Activated gamma-delta T cell (primary cell): ENCODE data around the gene MORN1.
"Not testable (repeated sequence)": the region's sequence is repeated elsewhere in the genome, so short reads cannot be mapped to it uniquely, and the experiment has no call there.

Source experiments
- DNase-seq: peaks from one replicate; lab custom pipeline; 2025; lab: John Stamatoyannopoulos, UW

MORN1 gene

DNA sequence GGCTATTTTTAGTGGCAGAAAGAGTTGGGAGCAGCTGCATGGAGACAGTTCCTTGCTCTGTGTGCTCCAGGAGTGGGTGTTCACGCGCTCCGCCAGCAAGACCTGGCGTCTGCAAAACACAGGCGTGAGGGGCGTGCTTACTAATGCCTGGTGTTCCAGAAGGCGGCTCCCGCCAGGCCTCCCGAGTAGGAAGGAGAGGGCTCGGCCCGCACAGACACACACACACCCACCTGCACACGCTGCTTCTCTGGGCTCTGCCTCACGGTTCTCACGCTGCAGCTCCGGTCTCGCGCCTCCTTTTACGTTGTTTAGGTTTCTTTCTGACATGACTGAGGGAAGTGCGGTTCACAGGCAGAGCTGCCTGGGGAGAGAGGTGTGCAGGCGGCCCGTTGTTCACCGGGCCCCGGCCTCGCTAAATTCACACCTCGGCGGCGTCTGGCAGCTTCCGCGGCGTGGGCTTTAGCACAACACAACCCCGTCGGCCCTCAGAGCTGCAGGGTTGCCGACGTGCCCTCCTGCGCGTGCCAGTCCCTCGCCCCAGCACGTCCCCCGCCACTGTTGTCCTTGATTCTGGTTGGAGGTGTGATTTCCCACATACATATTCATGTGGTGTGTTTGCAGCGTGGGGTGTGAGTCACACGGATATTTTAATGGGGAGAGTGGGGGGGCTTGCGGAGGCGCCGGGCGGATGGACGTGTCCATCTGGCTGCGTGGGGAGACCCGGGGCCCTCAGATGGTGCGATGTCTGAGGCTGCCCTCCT lies 86.3 kb downstream of the MORN1 start:
- no peak for DNase-seq

DNA sequence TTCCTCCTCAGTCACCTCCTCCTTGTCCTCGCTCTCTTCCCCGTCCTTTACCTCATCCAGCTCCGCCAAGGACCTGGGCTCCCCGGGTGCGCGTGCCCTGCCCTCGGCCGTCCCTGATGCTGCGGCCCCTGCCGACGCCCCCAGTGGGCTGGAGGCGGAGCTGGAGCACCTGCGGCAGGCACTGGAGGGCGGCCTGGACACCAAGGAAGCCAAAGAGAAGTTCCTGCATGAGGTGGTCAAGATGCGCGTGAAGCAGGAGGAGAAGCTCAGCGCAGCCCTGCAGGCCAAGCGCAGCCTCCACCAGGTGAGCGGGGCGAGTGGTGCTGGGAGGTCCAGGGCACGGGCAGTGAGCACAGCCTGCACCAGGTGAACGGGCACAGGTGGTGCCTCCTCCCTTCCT lies 87.1 kb downstream of the MORN1 start:
- DNase-seq = no peak

DNA sequence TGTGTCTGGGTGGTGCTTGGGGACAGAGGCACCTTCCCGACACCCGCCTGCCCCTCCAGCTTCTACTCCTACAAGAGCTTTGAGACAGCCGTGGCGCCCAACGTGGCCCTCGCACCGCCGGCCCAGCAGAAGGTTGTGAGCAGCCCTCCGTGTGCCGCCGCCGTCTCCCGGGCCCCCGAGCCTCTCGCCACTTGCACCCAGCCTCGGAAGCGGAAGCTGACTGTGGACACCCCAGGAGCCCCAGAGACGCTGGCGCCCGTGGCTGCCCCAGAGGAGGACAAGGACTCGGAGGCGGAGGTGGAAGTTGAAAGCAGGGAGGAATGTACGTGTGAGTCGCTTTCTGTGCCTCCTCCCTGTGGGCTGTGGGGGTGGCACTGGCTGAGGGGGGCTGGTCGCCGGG lies 87.6 kb downstream of the MORN1 start:
- DNase-seq = no peak

DNA sequence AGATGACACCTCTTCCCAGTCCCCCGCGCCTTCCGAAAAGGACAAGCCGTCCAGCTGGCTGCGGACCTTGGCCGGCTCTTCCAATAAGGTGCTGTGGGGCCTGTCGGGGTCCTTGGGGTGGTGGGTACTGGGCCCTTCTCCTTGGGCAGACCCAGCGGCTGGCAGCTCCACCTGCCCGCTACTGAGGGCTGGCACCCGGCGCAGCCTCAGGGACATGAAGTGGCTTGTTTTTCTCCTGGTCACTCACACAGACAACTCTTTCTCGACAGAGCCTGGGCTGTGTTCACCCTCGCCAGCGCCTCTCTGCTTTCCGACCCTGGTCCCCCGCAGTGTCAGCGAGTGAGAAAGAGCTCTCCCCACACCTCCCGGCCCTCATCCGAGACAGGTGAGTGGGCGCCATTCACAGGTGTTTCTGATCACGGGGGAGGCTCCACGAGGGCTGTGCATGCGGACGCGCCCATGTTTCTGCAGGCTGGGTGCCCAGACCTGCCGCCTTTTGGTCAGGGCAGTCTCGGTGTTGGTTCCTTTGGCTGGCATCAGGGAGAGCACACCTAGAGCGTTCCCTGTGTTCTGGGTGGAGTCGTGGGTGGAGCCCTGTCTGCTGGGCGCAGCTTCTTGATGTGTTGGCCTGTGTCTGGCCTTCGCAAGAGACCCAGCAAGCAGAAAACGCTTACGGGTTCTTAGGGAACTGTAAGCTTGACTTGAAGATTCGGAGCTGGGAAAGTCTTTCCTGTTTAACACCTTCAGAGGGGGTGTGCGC lies 88.2 kb downstream of the MORN1 start:
- no peak for DNase-seq

DNA sequence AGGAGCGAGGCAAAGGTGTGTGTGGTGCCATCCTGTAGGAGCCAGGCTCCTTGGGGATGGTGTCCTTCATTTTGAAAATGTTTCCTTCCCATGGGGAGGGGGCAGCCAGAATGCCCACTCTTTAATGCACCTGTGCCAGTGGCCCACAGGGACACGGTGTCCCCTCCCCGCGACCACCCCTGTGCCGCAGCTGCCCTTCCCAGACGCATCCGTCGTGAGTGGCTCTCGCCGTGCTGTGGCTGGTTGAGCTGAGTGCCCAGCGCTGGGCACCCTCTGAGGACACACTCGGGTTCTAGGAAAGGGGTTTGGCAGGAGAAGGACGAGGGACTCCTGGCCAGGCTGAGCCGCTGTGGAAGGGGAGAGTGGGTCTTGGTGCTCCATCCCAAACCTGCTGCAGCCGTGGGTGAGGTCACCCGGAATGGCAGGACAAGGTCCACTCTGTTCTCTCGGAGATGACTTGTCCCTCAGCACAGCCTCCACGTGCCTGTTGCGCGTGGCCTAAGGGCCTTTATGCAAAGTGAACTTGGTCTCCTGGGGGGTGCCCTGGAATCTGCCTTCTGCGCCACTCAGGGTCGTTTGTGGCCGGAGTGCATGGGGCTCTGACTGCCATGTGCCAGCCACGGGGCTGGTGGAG lies 88.9 kb downstream of the MORN1 start:
- DNase-seq = no peak

DNA sequence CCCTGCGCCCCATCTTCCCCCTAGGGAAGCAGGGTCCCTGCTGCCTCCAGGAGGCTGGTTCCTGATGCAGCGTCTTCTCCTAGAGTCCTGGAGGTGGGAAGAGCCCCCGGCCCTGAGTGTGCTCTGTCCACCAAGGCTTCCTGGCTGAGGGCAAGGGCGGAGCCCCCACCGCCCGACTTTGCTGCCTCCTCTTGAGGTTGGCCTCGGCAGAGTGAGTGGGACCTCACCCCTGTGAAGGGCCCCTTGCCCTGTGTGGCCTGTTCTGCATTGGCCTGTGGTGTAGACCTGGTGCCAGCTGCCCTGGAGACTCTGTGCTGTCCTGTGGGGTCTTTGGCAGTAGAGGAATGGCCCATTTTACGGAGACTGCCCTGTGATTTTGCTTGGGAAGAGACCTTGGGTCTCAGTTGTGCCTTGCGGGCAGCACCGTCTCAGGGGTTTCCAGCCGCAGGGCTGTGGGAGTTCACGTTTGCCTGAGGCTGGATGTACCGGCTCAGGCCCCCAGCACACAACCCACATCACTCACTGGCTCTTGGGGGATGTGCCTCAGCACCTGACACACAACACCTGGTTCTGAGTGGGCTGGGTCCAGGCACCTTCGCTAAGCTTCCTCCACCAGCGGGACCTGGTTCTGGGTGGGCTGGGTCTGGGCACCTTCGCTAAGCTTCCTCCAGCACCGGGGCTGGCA lies 89.6 kb downstream of the MORN1 start:
- DNase-seq = no peak

DNA sequence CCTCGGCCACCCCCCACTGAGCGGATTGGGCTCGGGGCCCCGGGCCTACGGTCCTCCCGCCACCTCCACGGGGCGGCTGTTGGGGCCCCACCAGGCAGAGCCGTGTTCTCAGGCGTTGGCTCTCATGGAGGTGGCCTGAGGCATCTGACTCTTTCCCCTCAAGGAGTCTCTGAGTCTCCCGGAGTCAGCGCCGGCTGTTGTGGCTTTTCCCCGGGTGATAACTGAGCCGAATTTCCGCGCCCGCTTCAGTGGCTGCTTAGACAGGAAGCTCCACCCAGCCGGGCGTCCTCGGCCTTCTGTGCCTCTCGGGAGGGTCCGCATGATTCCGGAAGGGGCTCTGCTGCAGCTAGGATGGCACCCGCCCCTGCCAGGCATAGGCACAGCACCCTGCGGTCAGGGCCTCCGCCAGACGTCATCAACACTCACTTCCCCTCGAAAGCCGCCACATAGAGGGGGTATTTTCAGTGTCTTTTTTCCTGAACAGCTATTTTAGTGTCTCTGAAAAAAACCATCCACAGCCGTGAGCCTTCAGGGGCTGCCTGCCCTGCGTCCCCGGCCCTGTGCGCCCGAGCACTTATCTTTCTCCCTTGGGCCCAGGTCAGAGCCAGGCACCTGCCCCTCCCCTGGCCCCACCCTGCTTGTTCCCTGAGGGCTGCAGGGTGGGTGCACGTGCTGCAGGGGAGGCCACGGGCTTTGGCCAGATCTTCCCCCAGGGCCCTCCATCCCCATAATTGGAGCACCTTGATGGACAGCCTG lies 90.3 kb downstream of the MORN1 start:
- peak; percentile 85 for DNase-seq

DNA sequence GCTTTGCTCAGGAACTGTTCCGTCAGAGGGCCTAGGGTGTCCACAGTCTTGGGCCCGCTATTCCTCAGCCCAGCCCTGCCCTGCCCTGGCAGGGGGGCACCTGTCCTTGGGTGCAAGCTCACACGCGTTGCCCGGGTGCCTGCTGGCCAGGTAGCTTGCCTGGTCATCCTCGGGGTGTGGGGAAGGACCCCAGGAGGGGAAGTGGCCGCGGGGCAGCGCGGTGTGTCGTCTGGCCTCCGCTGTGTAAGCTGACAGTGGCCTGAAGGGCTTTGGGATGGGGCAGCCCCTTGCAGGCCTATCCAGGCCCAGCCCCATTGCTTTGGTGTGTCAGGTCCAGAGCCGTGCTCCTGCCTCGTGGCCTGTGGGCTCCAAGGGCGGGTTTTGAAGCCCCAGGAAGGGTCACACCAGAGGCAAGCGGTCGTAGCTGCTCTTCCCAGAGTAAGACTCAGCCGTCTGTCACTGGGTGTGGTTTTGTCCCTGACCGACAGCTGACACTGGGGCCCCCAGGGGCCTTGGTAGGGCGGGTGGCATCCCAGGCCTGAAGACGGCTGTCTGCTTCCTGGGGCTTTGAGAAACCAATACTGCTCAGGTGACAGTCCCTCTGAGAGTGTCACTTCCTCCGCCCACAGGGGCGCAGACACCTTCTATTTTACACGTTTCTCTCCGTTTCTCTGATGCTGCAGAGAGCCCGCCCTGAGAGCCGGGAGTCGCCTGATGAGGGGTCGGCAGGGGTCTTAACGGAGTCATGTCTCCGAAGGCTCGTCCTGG lies 91.2 kb downstream of the MORN1 start:
- DNase-seq = peak; percentile 69

DNA sequence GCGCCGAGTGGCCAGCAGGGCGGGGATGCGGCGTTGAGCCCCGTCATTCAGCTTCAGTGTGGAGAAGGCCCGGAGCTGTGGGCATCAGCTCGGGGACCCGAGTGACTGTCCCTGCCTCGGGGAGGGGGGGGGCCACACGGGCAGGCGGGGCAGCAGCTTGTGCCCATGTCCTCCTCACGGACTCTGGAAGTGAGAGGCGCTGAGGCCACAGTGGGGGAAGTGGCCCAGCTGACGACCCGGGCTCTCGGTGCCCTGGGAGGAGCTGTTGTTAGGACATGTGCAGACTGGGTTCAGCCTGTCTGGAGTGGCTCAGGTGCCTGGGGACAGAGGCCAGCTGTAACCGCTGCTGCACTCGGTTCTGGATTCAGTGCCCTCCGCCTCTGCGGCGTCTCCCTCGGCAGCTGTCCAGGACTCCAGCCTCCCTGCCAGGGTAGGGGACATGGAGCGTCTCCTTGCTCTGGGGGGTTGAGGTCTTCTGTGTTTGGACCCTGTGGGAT lies 92.2 kb downstream of the MORN1 start:
- no peak for DNase-seq

DNA sequence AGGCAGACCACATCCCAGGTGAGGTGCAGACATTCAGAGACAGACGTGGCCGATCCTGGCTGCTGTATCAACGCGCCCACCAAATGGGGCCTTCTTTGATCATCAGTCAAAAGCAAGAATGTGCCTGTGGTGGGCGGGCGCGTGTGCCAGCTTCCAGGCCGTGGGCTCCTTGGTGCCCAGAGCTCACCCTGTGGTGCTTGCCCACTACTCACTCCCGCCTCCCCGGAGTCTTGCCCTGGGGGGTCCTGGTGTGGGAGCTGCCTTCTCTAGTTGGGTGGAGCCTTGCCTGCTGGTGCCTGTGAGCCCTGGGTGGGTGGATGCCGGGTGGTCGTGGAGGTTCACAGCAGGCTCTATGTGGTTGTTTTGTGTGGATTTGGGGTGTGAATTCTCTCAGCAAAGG lies 92.7 kb downstream of the MORN1 start:
- no peak for DNase-seq

DNA sequence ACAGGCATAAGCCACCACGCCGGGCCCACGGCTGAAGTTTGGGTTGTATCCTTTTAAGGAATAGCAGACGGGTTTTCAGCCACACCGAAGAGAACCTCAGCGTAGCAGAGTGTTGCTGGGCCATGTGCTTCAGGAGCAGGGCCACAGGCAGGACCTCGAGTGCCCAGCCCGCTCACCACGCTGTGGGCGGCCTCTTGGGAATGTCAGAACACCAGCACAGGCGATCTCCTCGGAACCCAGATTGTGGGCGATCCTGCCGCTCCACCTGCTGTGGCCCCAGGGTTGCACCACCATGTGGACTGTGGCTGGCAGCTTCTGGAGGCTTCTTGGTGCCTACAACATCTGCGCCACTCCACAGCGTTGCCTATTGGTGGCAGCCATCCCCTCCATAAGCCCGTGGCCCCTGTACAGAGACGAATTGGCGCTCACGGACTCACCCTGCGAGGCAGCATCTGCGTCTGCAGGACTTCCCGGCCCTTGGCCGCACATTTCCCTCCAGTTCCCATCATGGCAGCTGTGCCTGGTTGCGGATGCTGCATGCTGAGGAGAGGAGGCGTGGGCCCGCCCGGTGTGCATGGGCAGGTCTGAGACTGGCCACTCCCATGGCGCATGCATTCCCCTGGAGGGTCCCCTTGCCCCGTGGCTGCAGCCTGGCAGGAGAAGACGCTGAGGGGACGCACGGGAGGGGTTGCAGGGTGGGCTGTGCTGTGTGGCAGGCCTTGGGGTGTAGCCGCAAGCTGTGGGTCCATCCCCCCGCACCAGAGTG lies 93.9 kb downstream of the MORN1 start:
- DNase-seq = no peak

DNA sequence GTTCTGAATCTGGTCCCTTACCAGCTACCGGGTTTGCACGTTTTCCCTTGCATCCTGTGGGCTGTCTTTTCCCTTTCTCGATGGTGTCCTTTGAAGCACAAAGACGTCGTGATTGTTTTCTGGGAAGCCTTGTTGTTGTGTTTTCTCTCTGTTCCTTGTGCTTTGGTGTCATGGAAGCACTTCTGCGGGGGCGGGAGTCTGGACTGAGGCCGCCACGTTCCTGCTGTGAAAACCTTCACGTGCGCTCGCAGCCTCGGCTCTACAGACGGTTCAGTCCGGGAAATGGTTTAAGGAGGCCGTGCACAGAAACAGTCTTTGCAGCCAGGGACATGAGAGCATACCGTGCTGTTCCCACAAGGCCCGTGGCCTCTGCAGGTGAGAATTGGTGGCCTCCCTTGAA lies 94.7 kb downstream of the MORN1 start:
- no peak for DNase-seq

DNA sequence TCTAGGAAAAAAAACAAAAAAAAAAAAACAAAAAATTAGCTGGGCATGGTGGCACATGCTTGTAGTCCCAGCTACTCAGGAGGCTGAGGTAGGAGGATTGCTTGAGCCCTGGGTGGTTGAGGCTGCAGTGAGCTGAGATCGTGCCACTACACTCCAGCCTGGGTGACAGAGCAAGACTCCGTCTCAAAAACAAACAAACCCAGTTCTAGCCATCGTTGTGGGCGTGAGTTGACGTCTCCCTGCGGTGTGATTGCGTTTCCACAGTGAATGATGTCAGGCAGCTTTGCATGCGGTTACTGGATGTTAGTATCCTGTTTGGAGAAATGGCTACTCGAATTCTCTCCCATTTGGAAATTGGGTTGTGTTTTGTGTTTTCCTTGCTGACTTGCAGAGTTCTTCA lies 95.1 kb downstream of the MORN1 start:
- DNase-seq = not testable (repeated sequence)

DNA sequence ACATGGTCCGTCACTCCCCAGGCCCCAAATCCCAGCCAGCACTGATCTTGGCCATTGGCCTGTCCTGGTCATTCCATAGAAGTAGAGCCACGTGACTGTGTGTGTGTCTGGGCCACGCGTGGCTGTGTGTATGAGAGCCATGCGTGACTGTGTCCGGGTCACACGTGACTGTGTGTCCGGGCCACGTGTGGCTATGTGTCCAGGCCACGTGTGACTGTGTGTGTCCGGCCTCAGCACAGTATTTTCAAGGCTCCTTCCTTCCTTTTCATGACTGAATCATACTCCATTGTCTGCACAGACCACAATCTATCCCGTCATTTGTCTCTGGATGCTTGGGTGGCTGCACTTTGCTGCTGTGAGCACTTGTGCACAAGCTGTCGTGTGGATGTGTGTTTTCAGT lies 95.8 kb downstream of the MORN1 start:
- no peak for DNase-seq

DNA sequence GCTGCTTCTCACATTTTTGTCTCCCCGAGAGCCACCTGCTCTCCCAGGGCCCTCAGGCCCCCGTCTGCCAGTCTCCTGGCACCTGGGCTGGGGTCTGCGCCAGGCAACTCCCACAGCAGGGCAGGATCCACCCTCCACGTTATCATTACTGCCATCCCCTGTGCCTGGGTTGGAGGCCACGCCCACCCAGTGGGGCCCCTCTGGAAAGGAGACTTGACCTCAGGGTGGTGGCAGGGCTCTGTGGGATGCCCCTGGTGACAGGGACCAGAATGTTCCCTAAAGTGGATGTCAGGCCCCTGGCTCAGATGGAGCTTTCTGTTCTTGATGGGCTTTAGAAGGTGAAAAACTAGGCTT lies 96.7 kb downstream of the MORN1 start:
- no peak for DNase-seq

DNA sequence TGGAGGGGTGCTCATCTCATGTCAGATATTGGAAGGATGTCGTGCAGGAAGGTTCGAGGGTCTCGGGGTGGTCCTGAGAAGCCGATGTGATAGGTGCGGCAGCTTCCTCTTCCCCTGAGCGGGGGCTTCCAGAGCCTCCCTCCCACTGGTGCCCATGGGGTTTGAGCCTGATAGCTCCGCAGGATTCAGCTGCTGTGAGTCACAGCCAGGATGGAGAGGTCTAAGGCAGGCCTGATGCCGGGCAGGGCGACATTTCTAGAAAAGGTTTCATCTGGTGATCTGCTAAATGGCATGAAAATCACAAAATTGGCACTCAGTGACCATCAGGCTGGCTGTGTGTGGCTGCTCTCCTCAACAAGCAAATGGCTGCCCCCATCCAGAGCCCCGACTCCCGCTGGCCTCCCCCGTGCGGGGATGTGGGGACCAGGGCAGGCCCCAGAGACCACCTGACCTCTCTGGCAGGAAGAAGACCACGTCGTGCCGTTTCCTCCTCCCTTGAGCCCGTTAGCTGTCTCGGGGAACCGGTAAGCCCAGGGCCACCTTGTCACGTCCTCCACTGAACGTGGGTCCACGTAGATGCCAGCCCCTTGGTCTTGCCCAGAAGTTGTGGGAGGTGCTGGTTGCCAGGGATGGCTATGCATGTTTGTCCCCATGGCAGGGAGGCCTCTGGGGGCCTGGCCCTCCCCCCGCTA lies 97.2 kb downstream of the MORN1 start:
- no peak for DNase-seq

DNA sequence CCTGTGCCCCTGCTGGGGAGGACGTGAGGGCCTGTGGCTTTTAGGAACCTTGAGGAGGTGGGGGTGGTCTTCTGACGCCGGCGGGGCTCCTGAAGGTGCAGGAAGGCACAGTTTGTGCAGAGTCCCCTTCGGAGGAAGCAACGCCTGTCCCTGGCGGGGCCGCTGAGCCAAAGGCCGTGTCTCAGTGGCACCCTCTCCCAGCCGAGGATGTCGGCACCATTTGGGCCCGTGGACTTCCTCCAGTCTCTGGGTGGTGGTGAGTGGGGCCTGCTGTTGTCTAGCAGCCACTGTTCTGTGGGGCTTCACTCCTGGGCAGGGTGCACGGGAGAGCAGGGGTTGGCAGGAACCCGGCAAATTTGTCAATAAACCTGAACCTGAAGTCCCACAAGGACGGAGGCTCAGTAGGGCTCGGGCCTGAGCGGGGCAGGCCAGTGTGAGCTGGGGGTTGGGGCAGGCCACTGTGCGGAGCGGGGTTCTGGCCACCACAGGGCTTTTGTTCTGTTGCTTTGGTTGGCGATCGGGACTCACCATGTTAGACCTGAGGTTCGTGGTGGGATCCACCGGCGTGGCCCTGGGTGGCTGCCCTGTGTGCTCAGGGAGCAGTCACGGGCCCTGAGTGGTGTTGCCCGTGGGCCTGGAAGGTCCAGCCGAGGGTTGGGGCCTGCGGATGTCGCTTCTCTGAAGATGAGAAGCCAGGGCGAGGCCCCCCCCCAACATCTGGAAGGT lies 98.5 kb downstream of the MORN1 start:
- DNase-seq = no peak

DNA sequence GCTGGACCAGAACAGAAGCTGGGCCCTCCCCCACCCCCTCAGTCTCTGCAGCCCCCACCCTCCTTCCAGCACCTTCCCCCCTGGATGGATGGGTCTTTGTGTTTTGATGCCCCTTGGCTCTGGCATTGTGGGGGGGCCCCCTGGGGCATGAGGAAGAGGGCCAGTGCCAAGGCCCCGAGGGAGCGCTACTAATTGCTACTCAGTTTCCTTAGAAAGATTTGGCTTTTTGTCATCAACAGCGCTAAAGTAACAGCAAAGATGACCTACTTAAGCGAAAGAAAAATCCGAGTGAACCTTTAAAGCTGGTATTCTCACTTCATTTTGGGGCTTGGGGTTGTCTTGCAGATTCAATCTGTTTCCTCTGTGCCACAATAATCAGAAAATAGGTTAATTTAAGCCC lies 99.8 kb downstream of the MORN1 start:
- no peak for DNase-seq
